NT2/D1 (cell line): ENCODE measurements around the gene XYLT1.

Experiments used
- DNase-seq: peaks from one replicate; pipeline ENCODE4 v3.0.0-alpha.2; 2011; ENCODE audit warnings: low read depth, low spot score
- H3K27me3 ChIP-seq: 2 replicates; pipeline ENCODE4 v1.6.0; 2011; ENCODE audit warnings: mild to moderate bottlenecking; ENCODE audit not compliant: insufficient read length, insufficient read depth
- H3K36me3 ChIP-seq: 2 replicates; pipeline ENCODE4 v1.6.1; 2011; ENCODE audit warnings: mild to moderate bottlenecking, low read length, mixed read lengths; ENCODE audit not compliant: insufficient read depth, insufficient read length
- H3K4me1 ChIP-seq: 2 replicates; pipeline ENCODE4 v1.5.1; 2011; ENCODE audit not compliant: insufficient read depth, insufficient read length
- H3K4me3 ChIP-seq: 2 replicates; pipeline ENCODE4 v1.5.1; 2011; ENCODE audit warnings: low read depth; ENCODE audit not compliant: insufficient read length
- H3K9ac ChIP-seq: 2 replicates; pipeline ENCODE4 v1.6.0; 2011; ENCODE audit warnings: low read depth; ENCODE audit not compliant: insufficient read length
- H3K9me3 ChIP-seq: 2 replicates; pipeline ENCODE4 v1.5.1; 2011; ENCODE audit warnings: mild to moderate bottlenecking, low read length; ENCODE audit not compliant: insufficient read depth
- SUZ12 ChIP-seq: IDR thresholded peaks from 2 replicates; pipeline ENCODE4 v1.6.1; 2011; ENCODE audit not compliant: insufficient read length, insufficient read depth; ENCODE audit errors: extremely low read depth
- YY1 ChIP-seq: IDR thresholded peaks from 2 replicates; pipeline ENCODE4 v1.6.1; 2011; ENCODE audit not compliant: insufficient read length, insufficient read depth
- ZNF274 ChIP-seq: IDR thresholded peaks from 2 replicates; pipeline ENCODE4 v1.6.1; 2011; ENCODE audit warnings: mild to moderate bottlenecking, low read depth, low read length

The XYLT1 gene

GRCh38 chr16:17365591-17366298 is 105.0 kb downstream of the XYLT1 start:
- H3K4me1 ChIP-seq: peaks cover 10% of the 10 kb centered on the region
- TF ChIP-seq YY1 (no peak), SUZ12 (no peak), ZNF274 (no peak)
- H3K9ac ChIP-seq: no peak overlapping the region
- H3K4me3 ChIP-seq: no peak overlapping the region
- H3K36me3 ChIP-seq: no peaks in the 10 kb centered on the region
- no peaks in the 10 kb centered on the region for H3K27me3 ChIP-seq
- H3K9me3 ChIP-seq: no peaks in the 10 kb centered on the region; the same call in 1 of the 2 replicates
- no peak for DNase-seq

DNA sequence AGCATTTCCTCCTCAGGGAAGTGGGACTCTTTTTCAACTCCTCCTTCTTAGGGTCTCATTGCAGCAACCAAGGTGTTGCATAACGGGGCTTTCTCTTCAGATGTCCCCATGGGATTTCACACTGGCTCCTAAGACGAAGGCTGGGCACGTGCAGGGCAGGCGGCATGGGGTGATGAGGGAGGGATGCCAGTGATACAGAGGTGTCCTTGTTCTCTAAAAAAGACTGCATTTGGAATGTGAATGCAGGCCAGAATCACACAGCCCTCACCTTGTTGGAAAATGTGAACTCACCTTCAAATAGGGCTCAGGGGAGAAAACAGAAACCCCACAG is 105.6 kb downstream of the XYLT1 start:
- no peak for TF ChIP-seq SUZ12
- no peak for TF ChIP-seq YY1
- TF ChIP-seq ZNF274: no peak
- no peak overlapping the region for H3K9ac ChIP-seq
- peaks cover 8% of the 10 kb centered on the region for H3K4me1 ChIP-seq
- no peaks in the 10 kb centered on the region; the same call in 1 of the 2 replicates for H3K9me3 ChIP-seq
- H3K36me3 ChIP-seq: no peaks in the 10 kb centered on the region
- no peak for DNase-seq
- H3K27me3 ChIP-seq: no peaks in the 10 kb centered on the region
- H3K4me3 ChIP-seq: no peak overlapping the region

DNA sequence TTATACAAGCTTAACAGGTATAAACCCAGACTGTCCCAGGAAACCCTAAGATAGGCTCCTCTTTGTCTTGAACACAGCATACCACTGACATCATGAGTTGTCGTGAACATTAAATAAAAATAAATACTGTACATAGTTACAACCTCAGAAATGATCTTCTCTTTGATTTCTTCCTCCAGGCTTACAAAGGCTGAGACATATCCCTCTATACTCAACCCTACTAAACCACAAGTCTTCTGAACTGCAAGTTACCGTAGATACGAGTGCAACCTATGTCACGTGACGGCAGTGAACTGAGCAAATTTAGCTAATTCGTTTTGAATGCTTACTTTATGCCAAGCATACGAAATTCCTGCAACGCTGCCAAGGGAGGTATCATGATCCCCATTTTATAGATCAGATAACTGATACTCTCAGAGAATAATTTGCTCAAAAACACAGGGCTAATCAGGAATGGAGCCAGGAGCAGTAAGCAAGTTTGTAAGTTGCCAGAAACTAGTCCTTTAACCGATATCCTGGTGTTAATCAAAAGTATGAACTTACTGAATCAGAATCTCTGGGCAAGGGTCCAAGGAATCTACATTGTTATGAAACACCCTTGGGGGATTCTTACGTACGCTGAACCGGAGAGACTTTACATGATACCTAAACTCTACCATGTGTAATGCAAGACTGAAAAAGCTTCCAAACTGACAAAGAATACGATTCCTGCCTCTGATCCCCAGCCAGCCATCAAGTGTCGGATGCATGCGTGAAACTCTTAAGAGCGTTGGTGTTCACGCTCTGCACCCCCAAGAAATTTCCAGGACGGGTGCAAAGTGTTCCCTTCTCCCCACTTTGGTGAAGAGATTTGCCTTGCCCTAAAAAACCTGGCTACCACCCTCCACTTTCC is 106.2 kb downstream of the XYLT1 start:
- Histone ChIP-seq H3K9ac (no peak overlapping the region), H3K4me3 (no peak overlapping the region), H3K4me1 (peaks cover 2% of the 10 kb centered on the region), H3K27me3 (no peaks in the 10 kb centered on the region), H3K9me3 (no peaks in the 10 kb centered on the region; the same call in 1 of the 2 replicates), H3K36me3 (no peaks in the 10 kb centered on the region)
- TF ChIP-seq YY1 (no peak), ZNF274 (no peak), SUZ12 (no peak)
- DNase-seq: no peak

- no peak overlapping the region for H3K4me3 ChIP-seq
- no peak overlapping the region for H3K9ac ChIP-seq
- H3K4me1 ChIP-seq: no peaks in the 10 kb centered on the region
- no peak for DNase-seq
- H3K27me3 ChIP-seq: no peaks in the 10 kb centered on the region
- no peaks in the 10 kb centered on the region; the same call in 1 of the 2 replicates for H3K9me3 ChIP-seq
- H3K36me3 ChIP-seq: no peaks in the 10 kb centered on the region
- TF ChIP-seq YY1 (no peak), ZNF274 (no peak), SUZ12 (no peak)
Observed at GRCh38 chr16:17362946-17363345, 107.8 kb downstream of the XYLT1 start.

GRCh38 chr16:17362183-17362582 is 108.6 kb downstream of the XYLT1 start:
- no peaks in the 10 kb centered on the region for H3K27me3 ChIP-seq
- DNase-seq: no peak
- H3K9ac ChIP-seq: no peak overlapping the region
- no peaks in the 10 kb centered on the region for H3K4me1 ChIP-seq
- peaks cover 4% of the 10 kb centered on the region for H3K36me3 ChIP-seq
- TF ChIP-seq SUZ12: no peak
- no peak for TF ChIP-seq YY1
- TF ChIP-seq ZNF274: no peak
- H3K9me3 ChIP-seq: no peaks in the 10 kb centered on the region; the same call in 1 of the 2 replicates
- no peak overlapping the region for H3K4me3 ChIP-seq

- H3K4me1 ChIP-seq: no peaks in the 10 kb centered on the region
Observed at GRCh38 chr16:17360693-17361122, 110.1 kb downstream of the XYLT1 start.

More at GRCh38 chr16:17360693-17361122, 110.1 kb downstream of the XYLT1 start:
- Histone ChIP-seq H3K36me3 (peaks cover 4% of the 10 kb centered on the region), H3K27me3 (no peaks in the 10 kb centered on the region), H3K9ac (no peak overlapping the region), H3K9me3 (no peaks in the 10 kb centered on the region; the same call in 1 of the 2 replicates), H3K4me3 (no peak overlapping the region)
- TF ChIP-seq YY1 (no peak), SUZ12 (no peak), ZNF274 (no peak)
- no peak for DNase-seq
